DND-41 (cell line): ENCODE measurements around the gene TAF11.
"Not testable (repeated sequence)": the region's sequence is repeated elsewhere in the genome, so short reads cannot be mapped to it uniquely, and the experiment has no call there.

ENCODE experiments used
- ATAC-seq: fragments of 200-7000 bp; cut with Tn5 transposase; 3 replicates; pipeline ENCODE4 v1.9.1; 2021; ENCODE audit warnings: low read depth; ENCODE audit not compliant: insufficient read depth
- DNase-seq: peaks from one replicate; pipeline ENCODE4 v3.0.0-alpha.2; 2020
- H2AFZ ChIP-seq: 2 replicates; pipeline ENCODE4 v1.6.0; 2012; ENCODE audit warnings: low read depth, low read length
- H3K27ac ChIP-seq: 2 replicates; pipeline ENCODE4 v1.5.1; 2012; ENCODE audit warnings: low read length, inconsistent platforms
- H3K27me3 ChIP-seq: fragments of 200-600 bp; sonication (generic); 2 replicates; pipeline ENCODE4 v1.6.0; 2012; ENCODE audit warnings: low read length, mild to moderate bottlenecking, inconsistent platforms; ENCODE audit not compliant: insufficient read depth, poor library complexity
- H3K36me3 ChIP-seq: 2 replicates; pipeline ENCODE4 v1.5.1; 2012; ENCODE audit warnings: low read length, inconsistent platforms; ENCODE audit not compliant: insufficient read depth
- H3K4me1 ChIP-seq: 2 replicates; pipeline ENCODE4 v1.5.1; 2012; ENCODE audit warnings: mild to moderate bottlenecking, low read length; ENCODE audit not compliant: insufficient read depth
- H3K4me2 ChIP-seq: 2 replicates; pipeline ENCODE4 v1.6.0; 2012; ENCODE audit warnings: mild to moderate bottlenecking, moderate library complexity, low read length, inconsistent platforms; ENCODE audit not compliant: insufficient read depth
- H3K4me3 ChIP-seq, 2 experiments: fragments of 200-600 bp in 1 of 2; shearing (Covaris generic) in 1 of 2; 2 replicates each; pipeline ENCODE4 v1.5.1; 2012 to 2016; ENCODE audit warnings: inconsistent platforms in 2 of 2, low read length in 2 of 2, mild to moderate bottlenecking in 2 of 2, low read depth in 1 of 2, moderate library complexity in 1 of 2
- H3K79me2 ChIP-seq: 2 replicates; pipeline ENCODE4 v1.6.0; 2012; ENCODE audit warnings: low read length, inconsistent platforms; ENCODE audit not compliant: insufficient read depth
- H3K9ac ChIP-seq: 2 replicates; pipeline ENCODE4 v1.6.0; 2012; ENCODE audit warnings: low read depth, mild to moderate bottlenecking, inconsistent platforms, low read length, moderate library complexity
- H3K9me3 ChIP-seq: 2 replicates; pipeline ENCODE4 v1.5.1; 2012; ENCODE audit warnings: low read length, moderate library complexity, mild to moderate bottlenecking, inconsistent platforms; ENCODE audit not compliant: insufficient read depth, severe bottlenecking
- H4K20me1 ChIP-seq: 2 replicates; pipeline ENCODE4 v1.6.0; 2012; ENCODE audit warnings: low read length; ENCODE audit not compliant: insufficient read depth
- EZH2 ChIP-seq: IDR thresholded peaks from 3 replicates; pipeline ENCODE4 v1.6.1; 2012; ENCODE audit warnings: borderline replicate concordance, low read depth, mild to moderate bottlenecking, moderate library complexity, low read length, inconsistent platforms; ENCODE audit not compliant: severe bottlenecking
- TF ChIP-seq, protein P1 (sequence below): IDR thresholded peaks from 2 replicates; pipeline ENCODE4 v1.5.1; 2012; ENCODE audit warnings: borderline replicate concordance, low read length, moderate library complexity, mild to moderate bottlenecking; ENCODE audit not compliant: poor library complexity, severe bottlenecking; ENCODE audit errors: extremely low read depth

TAF11 gene

DNA sequence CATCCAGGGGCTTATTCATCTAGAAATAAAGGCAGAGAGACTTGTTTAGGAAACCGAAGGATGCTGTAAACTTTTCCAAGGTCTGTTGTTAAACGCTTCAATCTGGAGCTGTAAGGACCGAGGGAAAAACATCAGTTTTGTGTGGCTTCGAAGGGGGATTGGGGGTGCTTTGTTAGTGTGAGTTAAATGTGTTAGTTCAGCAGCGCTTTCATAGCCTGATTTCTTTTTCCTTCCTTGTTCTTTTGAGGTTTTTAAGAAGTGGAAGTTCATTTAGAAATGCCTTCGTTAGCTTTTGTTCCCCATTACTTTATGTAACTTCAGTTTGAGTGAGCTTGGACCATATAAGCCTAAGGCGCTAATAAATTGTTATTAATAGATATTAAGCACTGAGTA is 2.7 kb upstream of the TAF11 start:
- Histone ChIP-seq H2AFZ (no peak overlapping the region), H3K4me2 (peak overlapping the region; percentile 94), H3K36me3 (no peaks in the 10 kb centered on the region; the same call in 1 of the 2 replicates), H3K4me1 (peaks cover 40% of the 10 kb centered on the region), H3K9ac (peak overlapping the region; percentile 80; the same call in 1 of the 2 replicates), H3K9me3 (no peaks in the 10 kb centered on the region), H3K79me2 (peaks cover 49% of the 10 kb centered on the region), H3K4me3 (peak overlapping the region in 1 of 2 experiments; percentile 85; a peak in 2 of 4 replicates), H3K27ac (no peak overlapping the region), H3K27me3 (no peaks in the 10 kb centered on the region), H4K20me1 (peaks cover 4% of the 10 kb centered on the region; the same call in 1 of the 2 replicates)
- DNase-seq (no peak), ATAC-seq (no peak)
- TF ChIP-seq, protein P1, sequence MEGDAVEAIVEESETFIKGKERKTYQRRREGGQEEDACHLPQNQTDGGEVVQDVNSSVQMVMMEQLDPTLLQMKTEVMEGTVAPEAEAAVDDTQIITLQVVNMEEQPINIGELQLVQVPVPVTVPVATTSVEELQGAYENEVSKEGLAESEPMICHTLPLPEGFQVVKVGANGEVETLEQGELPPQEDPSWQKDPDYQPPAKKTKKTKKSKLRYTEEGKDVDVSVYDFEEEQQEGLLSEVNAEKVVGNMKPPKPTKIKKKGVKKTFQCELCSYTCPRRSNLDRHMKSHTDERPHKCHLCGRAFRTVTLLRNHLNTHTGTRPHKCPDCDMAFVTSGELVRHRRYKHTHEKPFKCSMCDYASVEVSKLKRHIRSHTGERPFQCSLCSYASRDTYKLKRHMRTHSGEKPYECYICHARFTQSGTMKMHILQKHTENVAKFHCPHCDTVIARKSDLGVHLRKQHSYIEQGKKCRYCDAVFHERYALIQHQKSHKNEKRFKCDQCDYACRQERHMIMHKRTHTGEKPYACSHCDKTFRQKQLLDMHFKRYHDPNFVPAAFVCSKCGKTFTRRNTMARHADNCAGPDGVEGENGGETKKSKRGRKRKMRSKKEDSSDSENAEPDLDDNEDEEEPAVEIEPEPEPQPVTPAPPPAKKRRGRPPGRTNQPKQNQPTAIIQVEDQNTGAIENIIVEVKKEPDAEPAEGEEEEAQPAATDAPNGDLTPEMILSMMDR = no peak
- TF ChIP-seq EZH2 = no peak

DNA sequence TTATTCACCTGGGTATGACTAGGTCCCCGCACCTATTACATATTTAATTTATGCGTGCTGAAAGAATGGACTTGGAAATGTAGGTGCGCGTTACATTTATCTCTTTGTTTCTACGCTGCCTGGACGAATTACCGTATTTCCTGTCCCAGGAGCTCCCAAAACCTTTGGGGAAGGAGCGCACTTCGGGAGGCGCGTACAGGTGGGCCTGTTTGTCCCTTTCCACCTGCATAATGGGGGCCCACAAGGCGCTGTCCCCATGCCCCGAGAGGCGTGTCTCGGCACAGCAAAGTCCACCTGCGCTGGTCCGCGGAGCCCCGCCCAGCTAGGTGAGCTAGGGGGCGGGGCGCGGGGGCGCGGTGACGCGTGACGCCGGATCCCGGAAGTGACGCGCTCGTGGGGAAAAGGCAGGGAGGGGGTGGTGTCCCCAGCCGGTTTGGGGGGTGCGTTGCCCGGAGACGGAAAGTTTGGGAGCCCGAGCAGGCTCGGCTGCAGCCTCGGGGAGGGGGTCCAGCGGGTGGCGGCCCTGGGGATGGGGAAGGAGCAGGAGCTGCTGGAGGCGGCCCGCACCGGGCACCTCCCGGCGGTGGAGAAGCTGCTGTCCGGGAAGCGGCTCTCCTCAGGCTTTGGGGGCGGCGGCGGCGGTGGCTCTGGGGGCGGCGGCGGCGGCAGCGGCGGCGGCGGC is 1.2 kb upstream of the TAF11 start, which contains the start of gene ANKS1A:
TSS of gene ANKS1A (plus strand) at position 382 of the 682 bp plus-strand sequence. CDS start at position 530, 148 bp downstream.
- Histone ChIP-seq H3K4me2 (peak within 1 kb of the TSS; percentile 94), H3K9ac (peak within 1 kb of the TSS; percentile 80), H3K9me3 (no peaks in the 10 kb centered on the region), H2AFZ (peak within 1 kb of the TSS; percentile 93), H3K4me1 (peaks cover 46% of the 10 kb centered on the region), H3K4me3 (peak within 1 kb of the TSS; percentile 85 to 86), H3K79me2 (peaks cover 62% of the 10 kb centered on the region), H3K27ac (peak within 1 kb of the TSS; percentile 76), H3K27me3 (no peaks in the 10 kb centered on the region), H3K36me3 (peaks cover 6% of the 10 kb centered on the region), H4K20me1 (peaks cover 4% of the 10 kb centered on the region; the same call in 1 of the 2 replicates)
- DNase-seq = peak; percentile 79
- ATAC-seq = peak; percentile 59
- TF ChIP-seq, protein P1 = no peak
- no peak for TF ChIP-seq EZH2

DNA sequence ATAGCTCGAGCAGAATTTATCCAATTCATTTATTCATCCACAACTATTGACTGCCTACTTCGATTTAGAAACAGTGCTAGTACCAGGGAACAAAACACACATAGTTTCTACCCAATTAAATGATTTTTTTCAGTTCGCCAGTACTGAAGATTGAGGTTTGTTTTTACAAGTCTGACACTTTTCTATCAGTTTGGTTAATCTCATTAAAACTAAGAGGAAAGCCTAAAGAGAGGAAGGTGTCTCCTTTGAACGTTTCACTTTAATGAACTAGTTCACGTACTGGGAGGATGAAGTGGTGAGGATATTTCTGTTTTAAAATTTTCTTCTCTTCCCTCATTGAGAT is 643 bp upstream of the TAF11 start:
- peak overlapping the region; percentile 93 for H2AFZ ChIP-seq
- H3K4me3 ChIP-seq = peak overlapping the region; percentile 85 to 86
- DNase-seq (no peak), ATAC-seq (no peak)
- H3K27ac ChIP-seq = peak overlapping the region; percentile 76
- peak overlapping the region; percentile 80 for H3K9ac ChIP-seq
- peak overlapping the region; percentile 94 for H3K4me2 ChIP-seq
- H3K79me2 ChIP-seq = peaks cover 65% of the 10 kb centered on the region
- TF ChIP-seq EZH2 = no peak
- TF ChIP-seq, protein P1 = no peak
- peaks cover 4% of the 10 kb centered on the region; the same call in 1 of the 2 replicates for H4K20me1 ChIP-seq
- H3K4me1 ChIP-seq = peaks cover 46% of the 10 kb centered on the region
- no peaks in the 10 kb centered on the region for H3K9me3 ChIP-seq
- no peaks in the 10 kb centered on the region for H3K27me3 ChIP-seq
- peaks cover 9% of the 10 kb centered on the region for H3K36me3 ChIP-seq

DNA sequence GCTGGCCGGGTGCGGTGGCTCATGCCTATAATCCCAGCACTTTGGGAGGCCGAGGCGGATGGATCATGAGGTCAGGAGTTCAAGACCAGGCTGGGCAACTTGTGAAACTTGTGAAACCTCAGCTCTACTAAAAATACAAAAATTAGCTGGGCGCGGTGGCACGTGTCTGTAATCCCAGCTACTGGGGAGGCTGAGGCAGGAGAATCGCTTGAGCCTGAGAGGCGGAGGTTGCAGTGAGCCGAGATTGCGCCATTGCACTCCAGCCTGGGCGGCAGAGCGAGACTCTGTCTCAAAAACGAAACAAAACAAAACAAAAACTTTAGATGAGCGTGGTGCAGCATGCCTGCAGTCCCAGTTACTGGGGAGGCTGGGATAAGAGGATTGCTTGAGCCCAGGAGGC is 2.0 kb downstream of the TAF11 start:
- not testable (repeated sequence) for H3K9ac ChIP-seq, H3K27ac ChIP-seq, H2AFZ ChIP-seq, DNase-seq, H3K27me3 ChIP-seq, H3K9me3 ChIP-seq, H3K4me3 ChIP-seq, ATAC-seq, H4K20me1 ChIP-seq
- H3K79me2 ChIP-seq = peaks cover 54% of the 10 kb centered on the region
- H3K4me1 ChIP-seq = peaks cover 40% of the 10 kb centered on the region
- H3K36me3 ChIP-seq = peaks cover 14% of the 10 kb centered on the region
- peak overlapping the region; percentile 94 for H3K4me2 ChIP-seq
